ENCODE results near the gene MTMR2. TPM values are rescaled to one million over a fixed set of nuclear protein-coding genes. Genes with fewer than 3 reads are reported as not detected.

The MTMR2 gene
- total and polyA plus RNA-seq, 9 of the 15 experiments (the other 6 are each of a cell fraction or from before 2014, with no cell fraction given) = 12.6 to 35.8 (median 25.2) TPM

- TF ChIP-seq AFF4 (CRISPR knock-in tag; IDR thresholded peaks at IDR 0.05) = no peak
- no peak for TF ChIP-seq POLR2H (tag; IDR thresholded peaks at IDR 0.05; ENCODE audit: low read depth)
- no peak for TF ChIP-seq PHF20 (IDR thresholded peaks at IDR 0.05; ENCODE audit: partially characterized antibody)
- no peak for TF ChIP-seq CHD1 (IDR thresholded peaks at IDR 0.05; ENCODE audit: low read length)
- no peak for TF ChIP-seq EP400 (IDR thresholded peaks at IDR 0.05)
Measured at GRCh38 chr11:95853862-95854261, 70.0 kb downstream of the MTMR2 start (continued).

GRCh38 chr11:95853138-95853537 is 70.8 kb downstream of the MTMR2 start:
- H3K79me2 ChIP-seq (ENCODE audit: control insufficient read depth, insufficient read depth, low read length) = no peaks in the 10 kb centered on the region
- FAIRE-seq (no peak), ATAC-seq (no peak), DNase-seq (ENCODE audit: extremely low read depth in 1 of 4, low spot score in 3 of 4) (no peak)
- ChIA-PET POLR2A (no interaction called here), CTCF (ENCODE audit: low intra/inter-chr PET ratio) (no interaction called here)
- H3K9me3 ChIP-seq (replicated peaks; ENCODE audit: control insufficient read depth, insufficient read depth, low read depth, low read length) = no peaks in the 10 kb centered on the region
- H3K27ac ChIP-seq (ENCODE audit: extremely low read depth, low read depth, low read length) = no peak overlapping the region
- H3K4me2 ChIP-seq (ENCODE audit: insufficient read depth, low read length) = no peak overlapping the region
- in situ Hi-C loops (cut with MboI) = no loop called here
- no peaks in the 10 kb centered on the region for H3K27me3 ChIP-seq (ENCODE audit: control insufficient read depth in 2 of 2, insufficient read depth in 2 of 2, low read length in 2 of 2)
- intact Hi-C loops (cut with micrococcal nuclease) = no loop called here
- H2AFZ ChIP-seq (ENCODE audit: low read depth, low read length) = no peak overlapping the region
- no peaks in the 10 kb centered on the region for H3K9me1 ChIP-seq (ENCODE audit: control insufficient read depth, insufficient read depth, low read length)
- no TSS peak for BruUV-seq (replicated peaks)
- no peaks in the 10 kb centered on the region for H4K20me1 ChIP-seq (replicated peaks; ENCODE audit: control insufficient read depth, insufficient read depth, low read length)
- H3K4me3 ChIP-seq = no peak overlapping the region
- peaks cover 26% of the 10 kb centered on the region; the same call in 2 of the 3 replicates for H3K36me3 ChIP-seq (ENCODE audit: control insufficient read depth, insufficient read depth, low read length)
- H3K9ac ChIP-seq (ENCODE audit: insufficient read depth in 1 of 2, low read depth in 2 of 2, low read length in 2 of 2) = no peak overlapping the region
- H3K4me1 ChIP-seq (replicated peaks in 1 of 2; ENCODE audit: control insufficient read depth in 2 of 2, insufficient read depth in 2 of 2, low read length in 2 of 2) = no peaks in the 10 kb centered on the region
- TF ChIP-seq NR0B1 (IDR thresholded peaks at IDR 0.05; ENCODE audit: partially characterized antibody) (no peak), CBFA2T3 (IDR thresholded peaks at IDR 0.05) (peak; percentile 35; the same call in 1 of the 2 replicates), ZBTB43 (CRISPR knock-in tag; IDR thresholded peaks at IDR 0.05) (no peak), KAT7 (CRISPR knock-in tag; IDR thresholded peaks at IDR 0.05; ENCODE audit: borderline replicate concordance) (no peak), EP300 (IDR thresholded peaks at IDR 0.05; ENCODE audit: low read length) (no peak), ZNF239 (CRISPR knock-in tag; IDR thresholded peaks at IDR 0.05) (no peak), PURB (CRISPR knock-in tag; IDR thresholded peaks at IDR 0.05; ENCODE audit: low read depth) (no peak), THRA (IDR thresholded peaks at IDR 0.05) (no peak), MTF1 (CRISPR knock-in tag; IDR thresholded peaks at IDR 0.05; ENCODE audit: borderline replicate concordance) (no peak), SPI1 (IDR thresholded peaks at IDR 0.05; ENCODE audit: borderline replicate concordance, low read depth, low read length) (peak; percentile 62; the same call in 1 of the 2 replicates)
